Motor neuron (in vitro differentiated cells): ENCODE results near the gene C14orf180. TPM values are rescaled to one million over a fixed set of nuclear protein-coding genes. Genes with fewer than 3 reads are reported as not detected.
A peak's percentile ranks its signal among the peaks of the same experiment; 100 is the strongest.

ENCODE experiments used
- ATAC-seq, 8 experiments: fragments of 200-7000 bp; cut with Tn5 transposase; replicated peaks in 6 of 8; 2 replicates each; pipeline ENCODE4 v1.8.0; 2021; ENCODE audit warnings: mild to moderate bottlenecking in 8 of 8, moderate library complexity in 8 of 8
- H3K27ac ChIP-seq, 2 donors: fragments of 250-450 bp; sonication (Bioruptor Pico); 2 replicates each; pipeline ENCODE4 v1.9.0; 2021; ENCODE audit warnings: antibody characterized with exemption in 2 of 2, mild to moderate bottlenecking in 2 of 2, moderate library complexity in 1 of 2
- H3K4me1 ChIP-seq, 2 donors: fragments of 250-450 bp; sonication (Bioruptor Pico); replicated peaks in 1 of 2; 2 replicates each; pipeline ENCODE4 v1.6.1; 2021; ENCODE audit warnings: antibody characterized with exemption in 2 of 2, mild to moderate bottlenecking in 2 of 2, moderate library complexity in 1 of 2
- H3K4me3 ChIP-seq, 5 donors: fragments of 250-450 bp; sonication (Bioruptor Pico); 2 replicates each; pipeline ENCODE4 v1.9.0; 2021; ENCODE audit warnings: antibody characterized with exemption in 5 of 5, mild to moderate bottlenecking in 5 of 5, moderate library complexity in 4 of 5
- WGBS, 10 experiments: fragments of 450-650 bp; shearing (Covaris generic); methylation state at CpG; one replicate each; pipeline ENCODE4 v1.0.0; 2022; 5-methylcytosine and 5-hydroxymethylcytosine counted together
- in situ Hi-C, 9 experiments: fragments of 400-800 bp; cut with MboI; loops; one replicate each; pipeline ENCODE4 v1.15.0; 2021; ENCODE audit warnings: low sequenced_read_pairs in 9 of 9, low pct_unique_long_range_greater_than_20kb in 2 of 9; ENCODE audit not compliant: unreplicated experiment in 9 of 9
- total RNA-seq, 8 experiments: library from RNA; unstranded; fragments of 300-600 nt; gene quantifications; 2 replicates each; pipeline versions ENCODE4 v1.2.3 to v1.2.4, GENCODE V29; 2022

C14orf180 gene
- total RNA-seq, 8 experiments from 2014 or later = 0.04 to 0.71 (median 0.35) TPM; not detected in 2

- H3K4me3 ChIP-seq = no peak overlapping the region
- no peak overlapping the region for H3K27ac ChIP-seq
- ATAC-seq = peak in 1 of 8 experiments; percentile 17
- in situ Hi-C loops = no loop called here
- H3K4me1 ChIP-seq = peaks cover 24 to 29% of the 10 kb centered on the region in 2 donors
- WGBS, 10 experiments = 17 to 100% (median 72%) methylated on average over 1 to 7 of the region's 26 CpGs; no CpG with 5 or more reads in 4 of the 10 experiments
Measured at GRCh38 chr14:104589338-104590195, 10.0 kb downstream of the C14orf180 start.

- whole genome bisulfite sequencing, 10 experiments = 20 to 83% (median 70%) methylated on average over 2 to 10 of the region's 23 CpGs; no CpG with 5 or more reads in 3 of the 10 experiments
- no peak for ATAC-seq
- Histone ChIP-seq H3K4me1 (peaks cover 22 to 23% of the 10 kb centered on the region in 2 donors), H3K4me3 (no peak overlapping the region), H3K27ac (no peak overlapping the region)
- in situ Hi-C loops = no loop called here
Measured at GRCh38 chr14:104590240-104590965, 10.8 kb downstream of the C14orf180 start.

- H3K4me3 ChIP-seq = no peak overlapping the region
- H3K27ac ChIP-seq = no peak overlapping the region
- in situ Hi-C loops = no loop called here
- H3K4me1 ChIP-seq = peaks cover 22 to 23% of the 10 kb centered on the region in 2 donors
- no peak for ATAC-seq
- WGBS, 10 experiments = 47 to 80% (median 60%) methylated on average over 1 to 3 of the region's 7 CpGs; no CpG with 5 or more reads in 7 of the 10 experiments
Measured at GRCh38 chr14:104591031-104591430, 11.5 kb downstream of the C14orf180 start.

- in situ Hi-C loops = no loop called here
- peaks cover 21 to 22% of the 10 kb centered on the region in 2 donors for H3K4me1 ChIP-seq
- 60% methylated on average over 1 of the region's 26 CpGs; no CpG with 5 or more reads in 9 of the 10 experiments for WGBS, 10 experiments
- H3K27ac ChIP-seq = no peak overlapping the region
- no peak overlapping the region for H3K4me3 ChIP-seq
- no peak for ATAC-seq
Measured at GRCh38 chr14:104591506-104592291, 12.1 kb downstream of the C14orf180 start.

- 60 to 86% (median 80%) methylated on average over 1 to 2 of the region's 3 CpGs; no CpG with 5 or more reads in 6 of the 10 experiments for WGBS, 10 experiments
- no peak for ATAC-seq
- Histone ChIP-seq H3K27ac (no peak overlapping the region), H3K4me3 (no peak overlapping the region), H3K4me1 (peaks cover 18 to 19% of the 10 kb centered on the region in 2 donors)
- in situ Hi-C loops = no loop called here
Measured at GRCh38 chr14:104592292-104592672, 12.7 kb downstream of the C14orf180 start.

GRCh38 chr14:104592785-104593184 lies 13.2 kb downstream of the C14orf180 start:
- in situ Hi-C loops = no loop called here
- ATAC-seq = no peak
- Histone ChIP-seq H3K4me1 (peaks cover 13 to 14% of the 10 kb centered on the region in 2 donors), H3K27ac (no peak overlapping the region), H3K4me3 (no peak overlapping the region)
- 0 to 75% (median 0%) methylated on average over 1 to 2 of the region's 8 CpGs; no CpG with 5 or more reads in 6 of the 10 experiments for WGBS, 10 experiments

- Histone ChIP-seq H3K4me1 (peaks cover 9 to 12% of the 10 kb centered on the region in 2 donors), H3K27ac (no peak overlapping the region), H3K4me3 (no peak overlapping the region)
- ATAC-seq = peak in 1 of 8 experiments; percentile 11
- in situ Hi-C loops = no loop called here
- WGBS, 10 experiments = 20 to 83% (median 35%) methylated on average over 1 to 5 of the region's 18 CpGs; no CpG with 5 or more reads in 7 of the 10 experiments
Measured at GRCh38 chr14:104593241-104593701, 13.7 kb downstream of the C14orf180 start.

- peaks cover 13 to 16% of the 10 kb centered on the region in 2 donors for H3K4me1 ChIP-seq
- in situ Hi-C loops = no loop called here
- 0 to 83% (median 60%) methylated on average over 1 to 4 of the region's 12 CpGs; no CpG with 5 or more reads in 5 of the 10 experiments for WGBS, 10 experiments
- no peak overlapping the region for H3K27ac ChIP-seq
- H3K4me3 ChIP-seq = no peak overlapping the region
- ATAC-seq = peak in 5 of 8 experiments; percentile 32 to 48 (median 43)
Measured at GRCh38 chr14:104593710-104594136, 14.2 kb downstream of the C14orf180 start.

- no peak for ATAC-seq
- 0 to 100% (median 37%) methylated on average over 1 to 3 of the region's 15 CpGs; no CpG with 5 or more reads in 7 of the 10 experiments for WGBS, 10 experiments
- Histone ChIP-seq H3K4me1 (peaks cover 14 to 16% of the 10 kb centered on the region in 2 donors), H3K27ac (no peak overlapping the region), H3K4me3 (no peak overlapping the region)
- in situ Hi-C loops = no loop called here
Measured at GRCh38 chr14:104594310-104595046, 14.9 kb downstream of the C14orf180 start.

GRCh38 chr14:104595116-104595675 lies 15.6 kb downstream of the C14orf180 start:
- WGBS, 10 experiments = 40 to 70% methylated on average over 2 of the region's 14 CpGs; no CpG with 5 or more reads in 8 of the 10 experiments
- Histone ChIP-seq H3K4me1 (peaks cover 19 to 22% of the 10 kb centered on the region in 2 donors), H3K27ac (no peak overlapping the region), H3K4me3 (no peak overlapping the region)
- in situ Hi-C loops = no loop called here
- ATAC-seq = no peak

GRCh38 chr14:104595911-104596450 lies 16.4 kb downstream of the C14orf180 start:
- 75 to 80% methylated on average over 1 to 4 of the region's 6 CpGs; no CpG with 5 or more reads in 8 of the 10 experiments for WGBS, 10 experiments
- in situ Hi-C loops = no loop called here

More at GRCh38 chr14:104595911-104596450, 16.4 kb downstream of the C14orf180 start:
- ATAC-seq = no peak
- no peak overlapping the region for H3K4me3 ChIP-seq
- peaks cover 19 to 26% of the 10 kb centered on the region in 2 donors for H3K4me1 ChIP-seq
- H3K27ac ChIP-seq = no peak overlapping the region
